Fibroblast of lung (primary cell): ENCODE results near the gene RAP1GAP2. TPM values are rescaled to one million over a fixed set of nuclear protein-coding genes. Genes with fewer than 3 reads are reported as not detected.

Experiments used
- DNase-seq, 2 donors: peaks; one replicate each; pipeline versions ENCODE4 v3.0.0 to v3.0.0-alpha.2; 2010; ENCODE audit warnings: low read depth in 2 of 2
- H2AFZ ChIP-seq: 2 replicates; pipeline ENCODE4 v1.5.1; 2012; ENCODE audit warnings: low read length, control low read depth, inconsistent platforms
- H3K27ac ChIP-seq: 2 replicates; pipeline ENCODE4 v1.5.1; 2011; ENCODE audit warnings: low read length, control low read depth; ENCODE audit not compliant: insufficient read depth
- H3K27me3 ChIP-seq: 2 replicates; pipeline ENCODE4 v1.5.1; 2011; ENCODE audit warnings: mild to moderate bottlenecking, low read length; ENCODE audit not compliant: control insufficient read depth, insufficient read depth
- H3K36me3 ChIP-seq: 2 replicates; pipeline ENCODE4 v1.5.1; 2011; ENCODE audit warnings: low read length; ENCODE audit not compliant: control insufficient read depth, insufficient read depth
- H3K4me1 ChIP-seq: 2 replicates; pipeline ENCODE4 v1.5.1; 2011; ENCODE audit warnings: low read length; ENCODE audit not compliant: control insufficient read depth, insufficient read depth; ENCODE audit errors: extremely low read depth
- H3K4me2 ChIP-seq: 2 replicates; pipeline ENCODE4 v1.5.1; 2011; ENCODE audit warnings: low read length, control low read depth; ENCODE audit not compliant: insufficient read depth; ENCODE audit errors: extremely low read depth
- H3K4me3 ChIP-seq, 4 experiments: fragments of 200-600 bp in 1 of 4; sonication (generic) in 1 of 4; replicated peaks in 1 of 4; 2 replicates each; pipeline ENCODE4 v1.5.1; 2011 to 2016; ENCODE audit warnings: low read length in 4 of 4, low read depth in 3 of 4, mild to moderate bottlenecking in 3 of 4, control low read depth in 2 of 4, inconsistent platforms in 1 of 4, mixed read lengths in 1 of 4; ENCODE audit not compliant: insufficient read depth in 1 of 4; ENCODE audit errors: control extremely low read depth in 1 of 4
- H3K79me2 ChIP-seq: 2 replicates; pipeline ENCODE4 v1.5.1; 2012; ENCODE audit warnings: mild to moderate bottlenecking, low read length, inconsistent platforms; ENCODE audit not compliant: control insufficient read depth, insufficient read depth
- H3K9ac ChIP-seq: 2 replicates; pipeline ENCODE4 v1.5.1; 2011; ENCODE audit warnings: mild to moderate bottlenecking, low read length, control low read depth; ENCODE audit not compliant: insufficient read depth
- H3K9me3 ChIP-seq: 2 replicates; pipeline ENCODE4 v1.5.1; 2012; ENCODE audit warnings: low read depth, low read length; ENCODE audit not compliant: control insufficient read depth, insufficient read depth
- H4K20me1 ChIP-seq: 2 replicates; pipeline ENCODE4 v1.5.1; 2011; ENCODE audit warnings: low read length; ENCODE audit not compliant: control insufficient read depth, insufficient read depth; ENCODE audit errors: extremely low read depth
- CTCF ChIP-seq, 2 donors: IDR thresholded peaks in 1 of 2; conservative IDR thresholded peaks in 1 of 2; 1 replicate in 1 of 2; 2 replicates in 1 of 2; pipeline ENCODE4 v1.5.1; 2011 to 2012; ENCODE audit warnings: low read length in 2 of 2, control low read depth in 1 of 2, inconsistent platforms in 1 of 2, low read depth in 1 of 2, mild to moderate bottlenecking in 1 of 2
- EZH2 ChIP-seq: IDR thresholded peaks from 2 replicates; pipeline ENCODE4 v1.5.1; 2012; ENCODE audit warnings: low read length, control low read depth, mild to moderate bottlenecking; ENCODE audit errors: missing control alignments
- polyA plus RNA-seq, 2 donors: library from polyadenylated mRNA; depleted of rRNA in 1 of 2; stranded (reverse) in 1 of 2; unstranded in 1 of 2; fragments of >200 nt; gene quantifications; 2 replicates each; pipeline ENCODE4 v1.2.1, GENCODE V29; 2011 to 2012; ENCODE audit warnings: missing spikeins in 1 of 2
- total RNA-seq: library from RNA; depleted of rRNA; stranded (reverse); fragments of >200 nt; gene quantifications from 2 replicates; pipeline ENCODE4 v1.2.1, GENCODE V29; 2014

The RAP1GAP2 gene
- total and polyA plus RNA-seq, 2 donors (not counting 1 experiment from before 2014, with no cell fraction given): 0.33 to 0.99 TPM

DNA sequence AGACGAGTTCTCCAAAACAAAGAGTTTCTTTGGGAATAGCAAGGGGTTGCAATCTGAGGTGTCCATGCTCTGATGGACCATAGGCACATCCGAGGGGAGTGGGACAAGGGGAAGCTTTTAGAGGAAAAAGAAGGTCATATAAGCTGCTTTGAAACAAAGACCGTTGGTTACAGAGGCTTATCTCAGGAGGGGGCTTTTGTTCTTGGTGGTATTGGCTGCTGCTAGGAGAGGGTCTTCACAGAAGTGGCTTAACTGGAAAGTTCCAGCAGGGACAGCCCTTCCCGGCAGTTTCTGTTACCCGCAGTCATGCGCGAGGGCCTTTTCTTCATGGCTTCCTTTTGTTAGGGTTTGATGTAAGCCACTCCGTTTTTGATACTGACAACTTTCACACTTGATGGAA is 76.0 kb downstream of the RAP1GAP2 start:
- Histone ChIP-seq H4K20me1 (no peaks in the 10 kb centered on the region), H3K27ac (no peak overlapping the region), H3K9me3 (no peaks in the 10 kb centered on the region), H3K4me3 (no peak overlapping the region), H3K4me2 (no peak overlapping the region), H3K79me2 (no peaks in the 10 kb centered on the region), H3K9ac (no peak overlapping the region), H3K36me3 (no peaks in the 10 kb centered on the region), H3K4me1 (peaks cover 2% of the 10 kb centered on the region), H3K27me3 (no peaks in the 10 kb centered on the region), H2AFZ (no peak overlapping the region)
- no peak for DNase-seq
- TF ChIP-seq EZH2: no peak
- no peak for TF ChIP-seq CTCF (conservative IDR thresholded peaks at IDR 0.05 in 1 of 2, IDR thresholded peaks at IDR 0.05 in 1 of 2; ENCODE audit: low read depth in 1 of 2, low read length in 2 of 2)

GRCh38 chr17:2874189-2874686 is 78.0 kb downstream of the RAP1GAP2 start:
- H2AFZ ChIP-seq: no peak overlapping the region
- DNase-seq: no peak
- H3K4me1 ChIP-seq: no peaks in the 10 kb centered on the region
- H3K9ac ChIP-seq: no peak overlapping the region
- no peaks in the 10 kb centered on the region for H3K36me3 ChIP-seq
- no peaks in the 10 kb centered on the region for H4K20me1 ChIP-seq
- no peak overlapping the region for H3K4me2 ChIP-seq
- no peaks in the 10 kb centered on the region for H3K79me2 ChIP-seq
- no peak for TF ChIP-seq CTCF (conservative IDR thresholded peaks at IDR 0.05 in 1 of 2, IDR thresholded peaks at IDR 0.05 in 1 of 2; ENCODE audit: low read depth in 1 of 2, low read length in 2 of 2)
- H3K27ac ChIP-seq: no peak overlapping the region
- no peak overlapping the region for H3K4me3 ChIP-seq
- no peaks in the 10 kb centered on the region for H3K9me3 ChIP-seq
- no peaks in the 10 kb centered on the region for H3K27me3 ChIP-seq

GRCh38 chr17:2875608-2876007 is 79.4 kb downstream of the RAP1GAP2 start:
- Histone ChIP-seq H2AFZ (no peak overlapping the region), H3K36me3 (no peaks in the 10 kb centered on the region), H3K9me3 (no peaks in the 10 kb centered on the region), H3K79me2 (no peaks in the 10 kb centered on the region), H3K27me3 (no peaks in the 10 kb centered on the region), H3K9ac (no peak overlapping the region), H3K4me2 (no peak overlapping the region), H4K20me1 (no peaks in the 10 kb centered on the region), H3K4me1 (no peaks in the 10 kb centered on the region), H3K4me3 (no peak overlapping the region), H3K27ac (no peak overlapping the region)
- no peak for DNase-seq
- no peak for TF ChIP-seq EZH2
- no peak for TF ChIP-seq CTCF (conservative IDR thresholded peaks at IDR 0.05 in 1 of 2, IDR thresholded peaks at IDR 0.05 in 1 of 2; ENCODE audit: low read depth in 1 of 2, low read length in 2 of 2)
